RWPE2 (cell line): Measurements from ENCODE around the gene HCRTR1.

Experiments
- ATAC-seq: fragments of 200-7000 bp; cut with Tn5 transposase; 3 replicates; pipeline ENCODE4 v1.9.1; 2021; ENCODE audit warnings: low read depth
- DNase-seq: peaks from one replicate; pipeline ENCODE4 v3.0.0-alpha.2; 2020; ENCODE audit warnings: low spot score
- H3K27ac ChIP-seq: fragments of 450-650 bp; 2 replicates; pipeline ENCODE4 v1.5.1; 2017; ENCODE audit warnings: mild to moderate bottlenecking; ENCODE audit not compliant: poor library complexity, severe bottlenecking
- H3K27me3 ChIP-seq: fragments of 250-450 bp; sonication (Bioruptor Pico); 2 replicates; pipeline ENCODE4 v1.5.1; 2021; ENCODE audit warnings: mild to moderate bottlenecking, moderate library complexity; ENCODE audit not compliant: insufficient read depth, poor library complexity, severe bottlenecking
- H3K36me3 ChIP-seq: fragments of 250-450 bp; sonication (Bioruptor Pico); 2 replicates; pipeline ENCODE4 v1.5.1; 2020; ENCODE audit warnings: low read depth, mild to moderate bottlenecking, moderate library complexity
- H3K4me1 ChIP-seq: fragments of 250-450 bp; sonication (Bioruptor Pico); 2 replicates; pipeline ENCODE4 v1.5.1; 2021; ENCODE audit warnings: mild to moderate bottlenecking, moderate library complexity; ENCODE audit not compliant: insufficient read depth, poor library complexity, severe bottlenecking
- H3K4me3 ChIP-seq: fragments of 250-450 bp; sonication (Bioruptor Pico); 2 replicates; pipeline ENCODE4 v1.5.1; 2021; ENCODE audit warnings: mild to moderate bottlenecking, moderate library complexity; ENCODE audit not compliant: severe bottlenecking
- H3K9me3 ChIP-seq: fragments of 250-450 bp; sonication (Bioruptor Pico); 2 replicates; pipeline ENCODE4 v1.5.1; 2021; ENCODE audit warnings: mild to moderate bottlenecking, moderate library complexity; ENCODE audit not compliant: severe bottlenecking
- TF ChIP-seq, protein P1 (sequence below): fragments of 450-650 bp; IDR thresholded peaks from one replicate; pipeline ENCODE4 v1.5.1; 2017; ENCODE audit warnings: mild to moderate bottlenecking, moderate library complexity; ENCODE audit not compliant: poor library complexity, severe bottlenecking

HCRTR1 gene

DNA sequence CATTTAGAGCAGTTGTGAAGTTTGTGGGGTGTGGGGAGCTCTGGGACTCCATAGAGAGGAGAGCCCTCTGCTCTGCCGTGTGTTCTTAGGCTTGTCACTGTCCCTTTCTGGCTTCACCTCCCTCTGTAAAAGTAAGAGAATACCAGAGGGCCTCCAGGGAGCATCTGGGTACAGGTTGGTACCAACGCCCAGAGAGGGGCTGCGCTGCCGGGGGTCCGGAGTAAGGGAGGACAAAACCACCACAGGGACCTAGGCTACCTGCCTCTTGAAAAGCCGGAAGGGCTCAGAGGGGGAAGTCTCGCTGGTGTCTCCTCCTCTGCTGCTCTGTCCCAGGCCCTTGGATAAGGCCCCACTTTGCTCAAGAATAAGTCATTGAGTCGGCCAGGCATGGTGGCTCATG lies 44.2 kb upstream of the HCRTR1 start:
- peaks cover 46% of the 10 kb centered on the region for H3K4me1 ChIP-seq
- peak overlapping the region; percentile 97 for H3K27ac ChIP-seq

DNA sequence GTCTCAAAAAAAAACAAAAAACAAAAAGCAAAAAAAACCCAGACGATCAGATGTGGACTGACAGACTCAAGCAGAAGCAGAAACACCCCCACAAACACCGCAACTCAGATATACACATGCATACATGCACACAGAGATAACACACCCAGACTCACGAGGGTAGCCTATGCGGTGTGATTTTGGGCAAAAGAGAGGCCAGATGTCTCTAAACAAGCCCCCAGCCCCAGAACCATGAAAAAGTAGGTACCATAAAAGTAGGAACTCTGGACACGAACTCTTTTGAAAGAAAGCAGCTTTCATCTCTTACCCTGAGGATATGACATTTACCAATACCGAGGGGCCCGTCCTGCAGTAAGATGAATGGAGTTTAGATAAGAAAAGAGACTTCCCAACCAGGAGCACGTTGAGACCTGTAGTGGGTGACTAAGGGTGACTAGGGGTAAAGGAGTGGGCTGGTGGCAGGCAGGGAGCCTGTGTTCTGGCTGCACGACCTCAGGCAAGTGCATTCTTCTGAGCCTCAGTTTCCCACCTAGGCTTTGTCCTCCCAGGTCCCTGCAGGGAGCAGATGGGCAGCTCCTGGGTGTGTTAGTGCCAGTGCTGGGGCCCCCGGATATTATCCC lies 42.6 kb upstream of the HCRTR1 start:
- Histone ChIP-seq H3K4me1 (peaks cover 55% of the 10 kb centered on the region), H3K27ac (peak overlapping the region; percentile 97), H3K9me3 (no peaks in the 10 kb centered on the region), H3K36me3 (peaks cover 15% of the 10 kb centered on the region), H3K4me3 (no peak overlapping the region), H3K27me3 (no peaks in the 10 kb centered on the region)
- TF ChIP-seq, protein P1, sequence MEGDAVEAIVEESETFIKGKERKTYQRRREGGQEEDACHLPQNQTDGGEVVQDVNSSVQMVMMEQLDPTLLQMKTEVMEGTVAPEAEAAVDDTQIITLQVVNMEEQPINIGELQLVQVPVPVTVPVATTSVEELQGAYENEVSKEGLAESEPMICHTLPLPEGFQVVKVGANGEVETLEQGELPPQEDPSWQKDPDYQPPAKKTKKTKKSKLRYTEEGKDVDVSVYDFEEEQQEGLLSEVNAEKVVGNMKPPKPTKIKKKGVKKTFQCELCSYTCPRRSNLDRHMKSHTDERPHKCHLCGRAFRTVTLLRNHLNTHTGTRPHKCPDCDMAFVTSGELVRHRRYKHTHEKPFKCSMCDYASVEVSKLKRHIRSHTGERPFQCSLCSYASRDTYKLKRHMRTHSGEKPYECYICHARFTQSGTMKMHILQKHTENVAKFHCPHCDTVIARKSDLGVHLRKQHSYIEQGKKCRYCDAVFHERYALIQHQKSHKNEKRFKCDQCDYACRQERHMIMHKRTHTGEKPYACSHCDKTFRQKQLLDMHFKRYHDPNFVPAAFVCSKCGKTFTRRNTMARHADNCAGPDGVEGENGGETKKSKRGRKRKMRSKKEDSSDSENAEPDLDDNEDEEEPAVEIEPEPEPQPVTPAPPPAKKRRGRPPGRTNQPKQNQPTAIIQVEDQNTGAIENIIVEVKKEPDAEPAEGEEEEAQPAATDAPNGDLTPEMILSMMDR = no peak
- ATAC-seq = peak; percentile 32
- peak; percentile 90 for DNase-seq

More for the DNA sequence above, 44.2 kb upstream of the HCRTR1 start:
- DNase-seq (no peak), ATAC-seq (no peak)
- Histone ChIP-seq H3K36me3 (peaks cover 6% of the 10 kb centered on the region), H3K4me3 (no peak overlapping the region), H3K9me3 (no peaks in the 10 kb centered on the region), H3K27me3 (no peaks in the 10 kb centered on the region)
- TF ChIP-seq, protein P1 = no peak

DNA sequence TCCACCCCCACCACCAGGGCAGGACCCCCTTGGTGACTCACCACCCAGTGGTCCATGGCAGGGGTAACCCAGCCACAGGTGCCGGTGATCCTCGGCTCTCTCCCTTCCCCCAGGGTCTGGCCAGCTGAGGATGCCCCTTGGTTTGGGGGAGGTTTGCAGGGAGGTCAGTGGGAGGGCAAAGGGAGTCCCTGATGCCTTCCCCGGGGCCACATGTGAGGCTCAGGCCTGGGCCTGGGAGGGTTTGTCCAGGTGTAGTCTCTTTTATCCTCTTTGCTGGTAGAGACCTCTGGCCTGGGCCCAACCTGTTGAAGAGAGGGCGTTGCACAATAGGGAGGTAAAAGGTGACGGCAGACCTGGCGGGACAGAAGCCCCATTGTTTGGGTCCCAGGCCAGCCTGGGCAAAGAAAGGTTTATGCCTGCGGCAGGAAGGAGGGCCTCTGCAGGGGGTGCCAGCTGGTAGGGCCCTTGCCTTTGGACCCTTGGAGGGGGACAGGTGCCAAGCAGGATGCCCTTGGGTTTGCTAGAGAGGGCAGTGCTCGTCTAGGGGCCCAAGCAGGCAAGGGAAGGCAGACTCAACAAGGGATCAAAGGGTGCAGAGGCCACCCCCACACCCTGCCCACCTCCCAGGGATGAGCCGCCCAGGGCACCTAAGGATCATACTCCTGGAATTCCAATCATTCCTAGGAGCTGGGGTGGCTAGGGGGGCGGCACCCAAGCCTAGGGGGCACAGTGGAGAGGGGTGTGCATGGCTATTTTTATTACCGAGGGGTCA lies 41.9 kb upstream of the HCRTR1 start:
- TF ChIP-seq, protein P1 = no peak
- Histone ChIP-seq H3K9me3 (no peaks in the 10 kb centered on the region), H3K4me1 (peaks cover 60% of the 10 kb centered on the region), H3K27ac (peak overlapping the region; percentile 97), H3K36me3 (peaks cover 20% of the 10 kb centered on the region), H3K27me3 (no peaks in the 10 kb centered on the region), H3K4me3 (peak overlapping the region; percentile 48)
- ATAC-seq (peak; percentile 50), DNase-seq (peak; percentile 93)

DNA sequence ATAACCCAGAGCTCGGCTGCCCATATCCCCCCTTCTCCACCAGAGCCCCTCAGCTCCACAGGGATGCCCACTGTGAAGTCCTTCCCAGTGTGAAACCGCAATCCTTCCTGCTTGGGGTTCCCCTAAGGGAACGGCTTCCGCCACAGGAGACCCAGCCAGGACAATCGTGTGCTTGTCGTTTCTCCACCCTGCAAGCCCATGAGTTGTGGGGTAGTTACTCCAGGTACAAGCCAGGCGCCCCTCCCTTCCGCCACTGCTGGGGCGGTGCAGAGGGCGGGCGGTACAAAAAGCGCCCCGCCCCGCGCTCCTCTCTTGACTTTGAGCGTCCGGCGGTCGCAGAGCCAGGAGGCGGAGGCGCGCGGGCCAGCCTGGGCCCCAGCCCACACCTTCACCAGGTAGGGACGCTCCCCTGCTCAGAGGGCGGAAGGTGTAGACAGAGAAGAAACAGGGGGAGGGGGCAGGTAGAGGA lies 41.3 kb upstream of the HCRTR1 start, which contains the start of gene TINAGL1:
TINAGL1 (plus strand) TSS at position 315 of the 469 bp plus-strand sequence. CDS start 634 bp downstream, outside the sequence.
- Histone ChIP-seq H3K4me1 (peaks cover 56% of the 10 kb centered on the region), H3K4me3 (peak within 1 kb of the TSS; percentile 48), H3K9me3 (no peaks in the 10 kb centered on the region), H3K27me3 (no peaks in the 10 kb centered on the region), H3K36me3 (peaks cover 26% of the 10 kb centered on the region), H3K27ac (peak within 1 kb of the TSS; percentile 97)
- TF ChIP-seq, protein P1 = no peak
- ATAC-seq (peak; percentile 59), DNase-seq (peak; percentile 94)
